SH-SY5Y (cell line): ENCODE results near the gene PER3.

ENCODE experiments used
- GATA2 ChIP-seq: IDR thresholded peaks from 2 replicates; pipeline ENCODE4 v1.6.1; 2011; ENCODE audit warnings: mild to moderate bottlenecking, low read depth, low read length
- GATA3 ChIP-seq: IDR thresholded peaks from 2 replicates; pipeline ENCODE4 v1.6.1; 2011; ENCODE audit warnings: low read depth, mild to moderate bottlenecking, low read length, moderate library complexity

DNA sequence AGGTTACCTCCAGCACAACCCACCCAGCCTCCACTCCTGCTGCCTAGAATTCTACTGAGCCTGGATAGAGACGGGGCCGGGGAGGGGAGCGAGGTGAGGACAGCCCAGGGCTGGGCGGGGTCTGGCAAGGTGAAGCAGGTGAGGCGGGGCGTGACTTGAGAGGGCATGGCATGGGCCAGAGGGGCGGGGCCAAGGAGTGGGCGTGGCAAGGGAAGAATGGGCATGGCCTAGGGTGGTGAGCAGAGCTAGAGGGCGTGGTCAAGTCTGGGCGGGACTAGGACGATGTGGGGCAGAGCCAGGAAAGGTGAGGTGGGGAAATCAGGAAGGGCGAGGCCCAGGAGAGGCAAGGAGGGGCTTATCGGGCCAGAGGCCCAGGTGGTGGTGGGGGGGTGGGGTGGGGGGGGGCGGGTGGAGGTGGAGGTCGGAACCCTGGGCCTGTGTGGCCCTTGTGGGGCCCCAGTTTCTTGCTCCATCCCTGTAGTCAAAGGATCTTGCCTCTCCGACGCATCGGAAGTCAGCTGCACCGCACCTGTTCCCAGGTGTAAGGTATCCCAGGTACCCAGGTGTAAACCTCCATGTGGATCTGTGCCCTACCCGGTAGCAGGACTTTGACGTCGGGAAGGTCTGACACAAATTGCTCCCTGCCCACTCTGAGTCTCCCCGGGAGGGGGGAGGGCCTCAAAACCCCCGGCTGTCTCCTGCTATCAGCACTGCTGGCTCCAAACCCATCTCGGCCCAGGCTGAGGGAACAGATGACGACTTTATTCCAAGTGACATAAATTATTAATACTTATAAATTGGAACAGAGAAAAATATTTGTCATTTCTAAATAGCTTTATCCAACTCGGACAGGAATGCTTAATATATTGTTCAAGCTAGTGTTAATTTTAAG is 101.7 kb downstream of the PER3 start:
- no peak for TF ChIP-seq GATA3
- TF ChIP-seq GATA2, result no peak
